GM19023 (cell line): ENCODE results near the gene TP53RK.

Source experiments
- ATAC-seq: cut with Tn5 transposase; IDR thresholded peaks from one replicate; pipeline ENCODE4 v1.9.1; 2021; ENCODE audit warnings: mild to moderate bottlenecking, moderate library complexity; ENCODE audit not compliant: unreplicated experiment

Gene TP53RK

GRCh38 chr20:46708172-46708860 is 19.1 kb upstream of the TP53RK start:
- no peak for ATAC-seq

DNA sequence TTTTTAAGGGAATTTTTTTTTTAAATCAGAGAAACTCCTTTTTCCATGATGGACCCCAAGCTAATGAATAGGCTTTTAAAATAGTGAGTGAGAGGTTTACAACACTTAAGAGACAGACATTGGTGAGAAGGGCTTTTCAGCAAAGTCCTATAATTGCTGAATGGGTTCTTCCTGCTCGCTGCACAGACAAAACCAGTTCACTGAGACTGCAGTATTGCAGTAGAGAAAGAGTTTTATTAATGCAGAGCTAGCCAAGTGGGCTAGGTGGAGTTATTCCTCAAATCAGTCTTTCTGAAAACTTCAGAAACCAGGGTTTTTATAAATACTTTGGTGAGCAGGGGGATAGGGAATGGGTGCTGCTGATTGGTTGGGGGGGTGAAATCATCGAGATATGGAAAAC is 17.0 kb upstream of the TP53RK start:
- no peak for ATAC-seq

DNA sequence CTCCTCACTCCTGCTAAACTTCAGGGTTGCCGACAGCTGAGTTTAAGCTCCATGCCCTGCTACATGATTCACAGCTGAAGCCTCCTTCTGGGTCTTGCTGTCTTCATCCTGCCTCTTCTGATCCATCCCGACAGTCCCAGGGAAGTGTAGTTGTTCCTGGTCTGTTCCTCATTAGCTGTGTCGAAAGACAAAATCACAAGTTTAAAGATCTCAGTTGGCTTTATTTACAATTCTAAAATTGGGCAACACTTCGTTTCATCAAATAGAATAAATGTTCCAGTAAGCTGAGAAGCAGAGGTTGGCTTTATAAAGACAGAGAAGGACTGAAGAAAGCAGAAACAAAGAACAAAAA is 16.1 kb upstream of the TP53RK start:
- ATAC-seq: no peak

- ATAC-seq: no peak
These were observed 15.6 kb upstream of the TP53RK start for GRCh38 chr20:46704714-46705377.

- ATAC-seq: no peak
These were observed 14.2 kb upstream of the TP53RK start for GRCh38 chr20:46703435-46703834.

DNA sequence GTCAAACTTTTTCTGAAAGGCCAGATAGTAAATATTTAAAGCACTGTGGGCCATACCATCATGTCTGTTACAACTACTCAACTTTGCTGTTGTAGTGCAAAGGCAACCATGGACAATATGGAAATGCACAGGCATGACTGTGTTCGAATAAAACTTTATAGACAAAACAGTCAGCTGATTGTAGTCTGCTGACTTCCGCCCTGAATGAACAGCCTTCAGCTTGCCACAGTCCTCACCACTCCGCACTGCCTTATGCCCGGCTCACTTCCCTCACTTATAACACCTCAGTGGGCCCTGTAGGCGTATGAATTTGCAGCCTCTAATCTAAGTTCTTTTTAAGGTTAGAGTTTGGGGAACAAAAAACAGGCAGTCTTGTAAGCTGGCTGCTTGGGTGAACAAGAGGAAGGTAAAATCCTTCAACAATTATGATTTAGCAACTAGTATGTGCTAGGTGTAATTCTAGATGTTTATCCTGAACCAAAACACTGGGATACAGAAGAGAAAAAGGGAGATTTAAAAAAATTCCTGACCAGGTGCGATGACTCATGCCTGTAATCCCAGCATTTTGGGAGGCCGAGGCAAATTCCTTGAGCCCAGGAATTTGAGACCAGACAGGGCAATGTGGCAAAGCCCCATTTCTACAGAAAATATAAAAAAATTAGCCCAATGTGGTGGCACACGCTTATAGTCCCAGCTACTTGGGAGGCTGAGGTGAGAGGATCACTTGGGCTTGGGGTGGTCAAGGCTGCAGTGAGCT is 13.4 kb upstream of the TP53RK start:
- no peak for ATAC-seq

DNA sequence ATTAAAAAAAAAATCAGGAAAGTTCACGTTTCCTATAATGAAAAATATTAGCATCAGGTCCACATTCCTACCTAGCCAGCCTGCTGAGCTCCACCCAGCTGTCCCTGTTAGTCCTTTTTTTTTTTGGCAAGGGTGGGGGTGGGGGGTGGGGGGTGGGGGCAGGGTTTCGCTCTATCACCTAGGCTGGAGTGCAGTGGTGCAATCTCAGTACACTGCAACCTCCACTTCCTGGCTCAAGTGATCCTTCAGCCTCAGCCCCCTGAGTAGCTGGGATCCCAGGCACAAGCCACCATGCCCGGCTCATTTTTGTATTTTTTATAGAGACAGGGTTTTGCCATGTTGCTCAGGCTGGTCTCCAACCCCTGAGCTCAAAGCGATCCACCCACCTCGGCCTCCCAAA is 12.7 kb upstream of the TP53RK start:
- no peak for ATAC-seq

GRCh38 chr20:46701556-46701955 is 12.3 kb upstream of the TP53RK start:
- no peak for ATAC-seq

GRCh38 chr20:46701057-46701456 is 11.8 kb upstream of the TP53RK start:
- no peak for ATAC-seq

- no peak for ATAC-seq
These were observed 11.2 kb upstream of the TP53RK start for GRCh38 chr20:46700481-46700880.

DNA sequence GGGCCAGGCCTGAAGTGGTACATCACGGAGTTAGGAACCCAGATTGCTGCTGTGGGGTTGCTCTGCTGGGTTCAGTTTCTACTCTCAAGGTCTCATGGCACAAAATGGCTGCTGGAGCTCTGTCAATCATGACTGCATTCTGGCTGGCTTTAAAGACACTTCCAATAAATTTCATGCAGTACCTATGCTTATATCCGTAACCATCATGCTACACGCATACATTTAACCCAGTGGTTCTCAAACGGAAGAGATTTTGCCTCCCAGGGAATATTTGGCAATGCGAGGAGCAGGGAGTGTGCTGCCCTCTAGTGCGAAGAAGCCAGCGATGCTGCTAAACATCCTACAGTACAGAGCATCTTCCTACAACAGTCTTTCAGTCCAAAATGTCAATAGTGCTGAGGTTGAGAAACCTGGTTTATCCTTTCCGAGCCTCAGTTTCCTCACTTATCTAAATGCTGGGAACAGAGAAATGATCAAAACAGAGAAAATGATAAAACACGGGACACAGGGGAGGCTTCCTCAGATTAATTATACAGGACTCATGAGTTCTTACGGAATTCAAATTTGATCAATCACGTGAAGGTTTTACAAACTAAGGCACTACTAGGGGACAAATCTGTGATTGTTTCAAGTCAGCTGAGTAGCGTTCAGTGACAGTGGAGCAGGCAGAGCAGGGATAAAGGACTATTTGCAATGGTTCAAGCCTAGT is 10.6 kb upstream of the TP53RK start:
- ATAC-seq: no peak

- ATAC-seq: no peak
These were observed 9.5 kb upstream of the TP53RK start for GRCh38 chr20:46698788-46699187.

DNA sequence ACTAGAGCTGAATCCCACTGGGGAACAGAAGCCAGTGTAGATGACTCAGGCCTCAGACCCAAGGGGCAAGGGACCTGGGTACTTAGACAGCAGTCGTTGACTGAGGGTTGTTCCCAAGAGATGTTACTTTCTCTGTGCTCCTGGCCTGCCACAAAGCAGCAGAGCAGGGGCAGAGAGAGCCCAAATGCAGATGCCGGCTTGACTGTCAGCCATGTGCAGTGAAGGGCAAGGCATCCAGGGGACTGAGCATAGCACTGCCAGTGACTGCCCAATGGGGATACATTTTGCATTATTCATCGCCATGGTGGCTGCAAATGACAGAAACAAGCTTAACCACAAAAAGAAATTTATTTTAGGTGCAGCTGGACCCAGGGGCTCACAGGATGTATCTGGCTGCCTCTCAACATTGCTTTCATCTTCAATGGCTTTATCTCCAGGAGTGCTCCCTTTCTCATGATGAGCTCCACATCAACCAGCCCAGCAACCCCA is 7.6 kb upstream of the TP53RK start:
- ATAC-seq: no peak

GRCh38 chr20:46695892-46696291 is 6.6 kb upstream of the TP53RK start:
- ATAC-seq: no peak

DNA sequence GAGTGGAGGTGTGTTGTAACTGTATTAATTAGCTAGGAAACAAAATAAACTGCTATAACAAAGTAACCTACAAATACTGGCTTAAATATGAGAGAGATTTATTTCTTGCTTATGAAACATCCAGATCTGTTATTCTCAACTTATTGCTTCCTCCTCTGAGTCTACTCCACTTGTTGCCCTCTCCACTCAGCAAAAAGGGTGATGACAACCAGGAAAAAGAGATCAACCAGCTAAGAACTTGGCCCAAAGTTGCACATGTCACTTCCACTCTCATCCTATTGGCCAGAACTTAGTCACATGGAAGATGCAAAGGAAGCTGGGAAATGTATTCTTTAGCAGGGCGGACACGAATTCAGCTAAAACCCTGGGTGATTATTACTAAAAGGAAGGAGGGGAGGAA is 5.2 kb upstream of the TP53RK start:
- no peak for ATAC-seq

- ATAC-seq: no peak
These were observed 2.0 kb upstream of the TP53RK start for GRCh38 chr20:46691196-46691595.

DNA sequence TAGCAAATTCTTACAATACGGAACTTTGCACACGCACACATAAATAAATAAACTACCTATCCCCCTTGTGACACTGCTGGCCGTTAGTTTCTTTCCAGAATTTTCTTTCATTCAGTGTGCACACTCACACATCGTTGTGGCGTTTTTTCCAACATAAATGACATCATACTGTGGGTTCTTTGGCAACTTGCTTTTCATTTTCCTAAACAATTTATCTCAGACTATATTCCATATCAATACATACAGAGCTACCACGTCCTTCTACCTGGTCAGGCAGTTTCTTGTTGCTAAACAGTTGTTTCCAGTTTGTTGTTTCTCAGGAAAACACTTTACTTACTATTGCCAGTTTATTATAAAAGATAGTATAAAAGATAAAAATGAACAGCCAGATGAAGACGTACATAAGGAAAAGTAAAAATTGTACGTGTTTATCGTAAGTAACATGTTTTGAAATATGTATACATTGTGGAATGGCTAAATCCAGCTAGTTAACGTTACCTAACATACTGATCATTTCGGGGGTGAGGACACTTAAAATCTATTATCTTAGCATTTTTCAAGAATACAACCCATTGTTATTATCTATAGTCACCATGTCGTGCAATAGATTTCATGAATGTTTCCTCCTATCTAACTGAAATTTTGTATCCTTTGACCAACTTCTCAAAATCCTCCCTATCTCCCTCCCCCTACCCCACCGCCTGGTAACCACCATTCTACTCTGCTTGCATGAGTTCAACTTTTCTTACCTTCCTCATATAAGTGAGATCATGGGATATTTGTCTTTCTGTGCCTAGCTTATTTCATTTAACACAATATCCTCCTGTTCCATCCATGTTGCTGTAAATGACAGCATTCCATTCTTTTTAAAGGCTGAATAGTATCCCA is 1.2 kb upstream of the TP53RK start:
- no peak for ATAC-seq

DNA sequence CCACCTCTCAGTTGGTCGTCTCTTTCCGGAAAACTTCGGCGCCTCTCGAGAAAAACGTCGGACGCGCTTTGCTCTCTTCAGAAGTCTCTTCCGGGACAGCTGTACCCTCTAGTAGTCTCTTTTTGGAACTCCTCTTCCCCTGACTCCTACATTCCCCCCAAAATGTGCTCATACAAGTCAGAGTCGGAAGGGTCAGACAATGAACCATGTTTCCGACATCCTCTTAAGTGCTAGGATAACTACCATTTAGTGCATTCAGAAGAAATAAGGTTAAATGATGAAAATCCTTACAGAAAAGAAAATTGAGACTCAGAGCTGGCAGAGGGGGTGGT is 476 bp upstream of the TP53RK start:
- no peak for ATAC-seq

DNA sequence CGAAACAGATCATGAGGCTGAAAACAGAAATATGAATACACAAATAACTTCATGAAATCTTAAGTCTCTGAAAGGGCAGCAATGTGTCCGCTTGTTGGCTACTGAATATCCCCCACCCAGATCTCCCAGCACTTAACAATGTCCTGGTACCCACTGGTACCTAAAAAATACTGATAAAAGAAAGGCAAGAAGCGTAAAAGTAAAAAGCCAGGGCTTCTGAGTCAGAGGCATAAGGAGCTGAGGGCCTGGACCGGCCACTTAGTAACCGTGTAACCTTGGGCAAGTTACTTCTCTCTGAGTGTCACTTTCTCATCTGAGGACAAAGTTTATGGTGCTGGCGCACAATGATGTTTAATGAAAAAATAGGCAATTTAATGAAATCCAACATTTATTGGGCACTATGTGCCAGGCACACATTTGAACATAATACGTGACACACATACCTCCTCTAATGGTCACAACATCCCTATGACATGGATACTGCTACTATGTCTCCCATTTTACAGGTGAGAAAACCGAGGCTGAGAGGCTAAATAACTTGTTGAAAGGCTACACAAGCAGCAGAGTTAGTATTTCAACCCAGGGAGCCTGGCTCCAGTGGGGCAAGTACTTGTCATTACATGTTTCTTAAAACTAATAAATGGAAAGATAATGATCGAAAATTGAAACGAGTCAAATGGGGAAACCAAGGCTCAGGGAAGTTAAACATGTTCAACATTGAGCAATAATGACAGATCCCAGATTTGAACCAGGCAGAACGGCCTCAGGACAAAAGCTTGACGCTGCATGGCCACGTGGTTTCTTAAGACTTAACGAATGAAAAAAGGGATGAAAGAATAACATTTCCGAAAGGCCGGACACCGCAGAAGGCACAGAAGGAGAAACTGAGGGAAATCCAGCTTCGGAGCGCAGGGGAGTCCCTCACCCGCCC is 828 bp downstream of the TP53RK start:
- ATAC-seq: no peak
